ENCODE measurements around the gene ZNF70. TPM values are rescaled to one million over a fixed set of nuclear protein-coding genes. Genes with fewer than 3 reads are reported as not detected.

ZNF70 gene
- total and polyA plus RNA-seq, 2 of the 13 experiments (the other 11 are each of a cell fraction or from before 2014, with no cell fraction given): 0.62 to 3.6 TPM

- TF ChIP-seq SETDB1 (CRISPR knock-in tag; IDR thresholded peaks at IDR 0.05; ENCODE audit: borderline replicate concordance) (no peak), ZNF879 (CRISPR knock-in tag; IDR thresholded peaks at IDR 0.05) (no peak), ISX (CRISPR knock-in tag; conservative IDR thresholded peaks at IDR 0.05) (no peak), ZFP62 (CRISPR knock-in tag; IDR thresholded peaks at IDR 0.05) (no peak), BRD4 (CRISPR knock-in tag; IDR thresholded peaks at IDR 0.05) (no peak), ATF6 (CRISPR knock-in tag; conservative IDR thresholded peaks at IDR 0.05) (no peak), MAF1 (CRISPR knock-in tag; IDR thresholded peaks at IDR 0.05; ENCODE audit: borderline replicate concordance) (0 out of 2 replicates have a peak, but pooled peaks have one; percentile 25), RFX1 (IDR thresholded peaks at IDR 0.05) (no peak), RAD21 (CRISPR knock-in tag; IDR thresholded peaks at IDR 0.05) (peak; percentile 55; the same call in 1 of the 2 replicates), FOXM1 (CRISPR knock-in tag; IDR thresholded peaks at IDR 0.05) (no peak), HMGXB3 (CRISPR knock-in tag; IDR thresholded peaks at IDR 0.05; ENCODE audit: borderline replicate concordance) (no peak), KAT8 (CRISPR knock-in tag; IDR thresholded peaks at IDR 0.05) (no peak; the same call in 1 of the 2 replicates), ZNF468 (CRISPR knock-in tag; IDR thresholded peaks at IDR 0.05) (no peak), ZC3H13 (CRISPR knock-in tag; IDR thresholded peaks at IDR 0.05) (no peak), JUN (CRISPR knock-in tag; IDR thresholded peaks at IDR 0.05) (no peak), YEATS4 (CRISPR knock-in tag; IDR thresholded peaks at IDR 0.05; ENCODE audit: borderline replicate concordance) (peak; percentile 93), ZMYM2 (CRISPR knock-in tag; IDR thresholded peaks at IDR 0.05) (no peak), BCL6 (CRISPR knock-in tag; IDR thresholded peaks at IDR 0.05) (no peak), HES4 (CRISPR knock-in tag; IDR thresholded peaks at IDR 0.05; ENCODE audit: borderline replicate concordance) (no peak; the same call in 1 of the 2 replicates), SUZ12 (IDR thresholded peaks at IDR 0.05; ENCODE audit: low read depth, low read length) (no peak), ZGPAT (CRISPR knock-in tag; IDR thresholded peaks at IDR 0.05) (peak; percentile 65; the same call in 1 of the 2 replicates), SIX1 (CRISPR knock-in tag; IDR thresholded peaks at IDR 0.05; ENCODE audit: borderline replicate concordance) (no peak), ZNF326 (CRISPR knock-in tag; IDR thresholded peaks at IDR 0.05; ENCODE audit: borderline replicate concordance) (no peak), ZNF33A (CRISPR knock-in tag; IDR thresholded peaks at IDR 0.05; ENCODE audit: borderline replicate concordance) (no peak)
Measured at GRCh38 chr22:23786752-23787599, 36.1 kb upstream of the ZNF70 start, which contains the start of gene SMARCB1 (continued).
